HS-27A (cell line): ENCODE results near the gene DNAJC6.
A peak's percentile ranks its signal among the peaks of the same experiment; 100 is the strongest.
"Not testable (repeated sequence)": the region's sequence is repeated elsewhere in the genome, so short reads cannot be mapped to it uniquely, and the experiment has no call there.

Experiments
- DNase-seq: peaks from one replicate; pipeline ENCODE4 v3.0.0-alpha.2; 2012; ENCODE audit warnings: low read depth, missing footprints

Gene DNAJC6

DNA sequence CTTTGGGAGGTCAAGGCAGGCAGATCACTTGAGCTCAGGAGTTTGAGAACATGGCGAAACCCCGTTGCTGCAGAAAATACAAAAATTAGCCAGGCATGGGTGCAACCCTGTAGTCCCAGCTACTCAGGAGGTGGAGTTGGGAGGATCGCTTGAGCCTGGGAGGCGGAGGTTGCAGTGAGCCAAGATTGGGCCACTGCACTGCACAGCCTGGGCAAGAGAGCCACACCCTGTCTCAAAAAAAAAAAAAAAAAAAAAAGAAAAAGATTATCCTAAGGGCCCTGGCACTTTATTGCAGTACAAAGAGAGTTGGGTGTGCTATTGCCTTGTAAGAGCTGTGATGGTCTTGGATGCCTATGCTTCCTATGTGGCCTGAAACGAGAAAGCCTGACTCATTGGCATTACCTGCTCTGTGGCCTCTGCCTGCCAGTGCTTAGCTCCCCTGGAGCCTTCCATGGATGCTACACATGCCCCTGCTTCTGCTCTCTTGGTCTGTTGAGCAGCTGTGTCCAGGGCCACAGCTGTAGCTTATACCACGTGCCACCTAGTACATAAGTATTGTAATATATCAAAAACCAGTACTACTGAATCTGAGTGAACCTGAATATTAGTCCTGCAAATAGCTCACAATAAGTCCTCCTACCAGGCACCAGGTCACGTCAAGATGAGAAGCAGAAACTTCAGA, 45.8 kb downstream of the DNAJC6 start:
- DNase-seq, result no peak

- no peak for DNase-seq
These were observed 48.1 kb downstream of the DNAJC6 start for GRCh38 chr1:65357291-65357960.

GRCh38 chr1:65359888-65360287, 50.5 kb downstream of the DNAJC6 start:
- no peak for DNase-seq

GRCh38 chr1:65360648-65361047, 51.3 kb downstream of the DNAJC6 start:
- no peak for DNase-seq

DNA sequence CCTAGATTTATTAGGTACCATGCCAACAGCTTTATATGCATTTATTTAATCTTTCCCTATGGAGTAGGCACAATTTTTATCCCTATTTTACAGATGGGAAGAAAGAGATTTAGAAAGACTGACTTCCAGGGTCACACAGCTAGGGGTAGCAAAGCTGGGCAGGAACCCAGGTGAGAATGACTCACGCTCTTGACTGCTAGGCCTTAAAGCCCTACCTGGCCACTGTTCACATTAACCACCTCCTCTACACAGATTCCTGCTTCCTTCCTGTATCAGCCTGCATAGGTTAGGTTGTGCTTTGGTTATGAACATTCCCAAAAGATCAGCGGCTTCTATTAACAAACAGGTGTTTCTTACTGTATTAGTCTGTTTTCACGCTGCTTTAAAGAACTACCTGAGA, 53.2 kb downstream of the DNAJC6 start:
- no peak for DNase-seq

DNA sequence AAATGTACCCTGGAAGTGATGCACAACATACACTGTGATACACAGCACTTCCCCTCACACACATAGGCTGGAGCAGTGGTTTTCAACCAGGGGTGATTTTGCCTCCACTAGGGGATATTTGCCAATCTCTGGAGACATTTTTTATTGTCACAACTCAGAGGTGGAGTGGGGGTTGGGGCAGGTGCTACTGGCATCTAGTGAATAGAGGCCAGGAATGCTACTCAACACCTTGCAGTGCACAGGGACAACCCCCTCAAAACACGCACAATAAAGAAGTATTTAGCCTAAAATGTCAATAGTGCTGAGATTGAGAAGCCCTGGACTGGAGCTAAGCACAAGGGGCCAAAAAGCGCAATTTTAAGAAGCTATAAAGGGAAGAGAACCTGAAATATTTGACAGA, 54.1 kb downstream of the DNAJC6 start:
- no peak for DNase-seq

DNA sequence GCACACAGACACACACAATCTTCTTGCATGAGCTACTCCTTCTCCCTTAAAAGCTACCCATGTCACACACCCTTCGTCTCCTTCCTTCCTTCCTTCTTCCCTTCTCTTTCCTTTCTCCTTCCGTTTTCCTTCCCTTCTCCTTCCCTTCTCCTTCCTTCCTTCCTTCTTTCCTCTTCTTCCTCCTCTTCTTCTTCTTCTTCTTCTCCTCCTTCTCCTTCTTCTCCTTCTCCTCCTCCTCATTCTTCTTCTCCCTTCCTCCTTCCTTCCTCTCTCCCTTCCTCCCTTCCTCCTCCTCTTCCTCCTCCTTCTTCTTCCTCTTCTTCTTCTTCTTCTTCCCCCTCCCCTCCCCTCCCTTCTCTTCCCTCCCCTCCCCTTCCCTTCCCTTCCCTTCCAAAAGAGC, 59.1 kb downstream of the DNAJC6 start:
- no peak for DNase-seq

DNA sequence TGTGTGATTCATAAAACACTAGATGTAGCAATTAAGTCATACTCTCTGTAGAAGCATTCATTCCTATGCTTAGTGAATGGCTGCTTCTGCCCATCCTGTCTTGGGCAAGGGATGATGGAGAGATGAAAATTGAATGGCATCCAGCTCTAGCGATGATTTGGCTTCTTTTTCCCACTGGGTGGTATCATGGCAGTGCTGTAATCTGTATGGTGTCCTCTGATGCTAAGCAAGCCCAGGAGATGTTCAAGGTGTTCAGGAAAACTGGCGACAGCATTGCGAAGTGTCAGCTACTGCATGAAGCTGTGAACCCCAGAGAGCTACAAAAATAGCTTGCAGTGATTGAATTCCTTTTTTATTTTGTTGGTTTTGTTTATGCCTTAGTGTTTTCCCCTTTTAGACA, 62.2 kb downstream of the DNAJC6 start:
- DNase-seq, result no peak

GRCh38 chr1:65372557-65372956, 63.2 kb downstream of the DNAJC6 start:
- no peak for DNase-seq

DNA sequence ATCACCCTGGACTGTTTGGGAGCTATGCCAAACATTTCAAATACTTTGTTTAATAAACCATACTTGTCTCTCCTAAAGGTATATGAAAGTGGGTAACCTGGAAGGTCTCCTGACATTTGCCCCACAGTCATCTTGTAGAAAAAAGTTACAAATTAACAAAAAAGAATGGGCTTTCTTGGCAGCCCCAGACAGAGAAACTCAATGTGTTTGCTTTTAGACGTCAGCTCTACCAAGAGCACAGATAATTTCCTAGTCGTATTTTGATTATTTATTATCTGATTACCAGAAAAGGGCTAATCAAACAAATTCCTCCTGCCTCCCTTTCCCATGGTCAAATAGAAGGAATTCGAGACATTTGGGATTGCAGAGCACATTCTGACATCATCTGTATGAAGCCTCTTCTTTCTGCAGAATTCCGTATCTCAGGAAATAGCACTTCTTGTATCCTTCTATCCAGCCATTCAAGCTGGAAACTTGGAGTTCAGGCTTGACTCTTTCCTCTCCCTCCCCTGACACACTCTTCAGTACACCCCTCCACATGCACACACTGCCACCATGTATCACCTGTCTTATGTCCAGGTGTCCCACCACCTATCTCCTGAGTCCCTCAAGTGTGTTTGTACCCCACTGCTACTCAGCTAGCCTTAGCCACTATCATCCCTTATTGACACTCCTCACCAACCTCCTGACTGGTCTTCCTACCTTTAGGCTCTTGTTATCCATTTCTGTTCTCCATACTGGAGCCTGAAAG, 68.3 kb downstream of the DNAJC6 start:
- no peak for DNase-seq

- no peak for DNase-seq
These were observed 69.1 kb downstream of the DNAJC6 start for GRCh38 chr1:65378247-65378946.

DNA sequence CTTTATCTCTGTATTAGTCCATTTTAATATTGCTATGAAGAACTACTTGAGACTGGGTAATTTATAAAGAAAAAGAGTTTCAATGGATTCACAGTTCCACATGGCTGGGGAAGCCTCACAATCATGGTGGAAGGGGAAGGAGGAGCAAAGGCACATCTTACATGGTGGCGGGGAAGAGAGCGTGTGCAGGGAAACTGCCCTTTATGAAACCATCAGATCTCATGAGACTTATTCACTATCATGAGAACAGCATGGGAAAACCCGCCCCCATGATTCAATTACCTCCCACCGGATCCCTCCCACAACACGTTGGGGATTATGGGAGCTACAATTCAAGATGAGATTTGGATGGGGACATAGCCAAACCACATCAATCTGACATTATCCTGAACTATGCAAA, 75.1 kb downstream of the DNAJC6 start:
- DNase-seq, result not testable (repeated sequence)

DNA sequence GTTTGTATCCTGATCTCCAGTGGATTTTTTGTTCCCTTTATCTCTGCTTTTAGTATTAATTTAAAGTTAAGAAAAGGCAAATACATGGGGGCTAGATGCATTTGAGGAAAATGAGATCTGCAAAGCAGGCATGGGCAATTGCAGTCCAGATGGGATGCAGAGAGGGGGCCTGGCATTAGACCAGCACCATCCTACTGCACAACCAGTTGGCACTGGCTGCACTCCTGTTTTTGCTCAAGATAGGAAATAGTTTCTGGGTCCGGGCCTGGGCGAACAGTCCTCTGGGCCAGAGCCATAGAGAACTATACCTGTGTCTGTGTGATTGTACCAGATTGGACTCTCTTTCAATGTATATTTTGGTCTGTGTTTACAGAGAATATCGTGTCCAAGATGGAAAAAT, 77.1 kb downstream of the DNAJC6 start:
- DNase-seq, result no peak

DNA sequence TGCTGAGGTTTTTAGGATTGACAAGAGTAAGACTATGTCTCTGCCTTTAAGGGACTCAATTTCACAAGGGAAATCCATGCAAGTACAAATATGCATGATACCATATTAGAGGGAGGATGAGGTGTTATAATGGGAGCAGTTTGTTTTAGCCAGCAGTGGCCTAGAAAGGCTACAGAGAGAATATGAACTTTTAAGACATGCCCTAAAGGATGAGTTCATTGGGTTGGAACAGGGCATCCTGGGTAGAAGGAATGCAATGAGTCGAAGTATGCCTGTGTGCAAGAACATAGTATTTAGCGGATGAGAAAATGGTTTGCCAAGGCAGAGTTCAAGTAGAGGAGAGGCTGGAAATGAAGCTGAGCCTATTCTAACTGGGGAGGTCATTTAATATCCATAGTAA, 78.5 kb downstream of the DNAJC6 start:
- no peak for DNase-seq

DNA sequence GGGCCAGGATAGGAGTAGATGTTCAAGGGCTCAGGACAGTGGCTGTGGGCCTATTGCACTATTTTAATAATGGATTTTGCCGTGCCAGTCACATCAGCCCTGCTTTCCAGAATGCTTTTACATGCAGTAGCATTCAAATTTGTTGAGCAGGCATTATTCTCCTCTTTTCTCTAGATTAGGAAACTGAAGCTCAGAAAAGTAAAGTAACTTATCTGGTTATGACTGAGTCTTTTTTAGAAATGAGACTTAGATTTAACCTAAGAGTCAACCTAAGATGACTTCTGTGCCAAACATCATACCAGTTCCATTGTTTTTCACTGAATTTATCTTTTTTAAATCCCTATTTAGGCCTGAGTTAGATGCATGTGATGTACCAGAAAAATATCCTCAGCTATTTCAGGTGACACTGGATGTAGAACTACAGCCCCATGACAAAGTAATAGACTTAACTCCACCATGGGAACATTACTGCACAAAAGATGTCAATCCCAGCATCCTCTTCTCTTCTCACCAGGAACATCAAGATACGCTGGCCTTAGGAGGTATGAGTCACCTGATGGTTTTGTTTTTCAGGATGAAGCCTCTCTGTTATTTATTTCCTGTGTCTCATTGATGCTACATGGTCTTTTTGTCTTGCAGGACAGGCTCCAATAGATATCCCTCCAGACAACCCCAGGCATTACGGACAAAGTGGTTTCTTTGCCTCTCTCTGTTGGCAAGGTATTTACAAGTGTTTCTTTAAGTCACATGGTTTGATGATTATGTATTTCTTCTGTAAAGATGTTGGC, 79.8 kb downstream of the DNAJC6 start:
- no peak for DNase-seq

DNA sequence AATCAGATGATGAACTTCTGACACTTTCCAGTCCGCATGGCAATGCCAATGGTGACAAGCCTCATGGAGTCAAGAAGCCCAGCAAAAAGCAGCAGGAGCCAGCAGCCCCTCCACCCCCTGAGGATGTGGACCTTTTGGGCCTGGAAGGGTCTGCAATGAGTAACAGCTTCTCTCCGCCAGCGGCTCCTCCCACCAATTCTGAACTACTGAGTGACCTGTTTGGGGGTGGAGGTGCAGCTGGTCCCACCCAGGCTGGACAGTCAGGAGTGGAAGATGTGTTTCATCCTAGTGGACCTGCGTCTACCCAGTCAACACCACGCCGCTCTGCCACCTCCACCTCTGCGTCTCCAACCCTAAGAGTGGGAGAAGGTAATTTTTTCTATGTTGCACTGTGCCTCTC, 83.2 kb downstream of the DNAJC6 start:
- DNase-seq, result no peak

DNA sequence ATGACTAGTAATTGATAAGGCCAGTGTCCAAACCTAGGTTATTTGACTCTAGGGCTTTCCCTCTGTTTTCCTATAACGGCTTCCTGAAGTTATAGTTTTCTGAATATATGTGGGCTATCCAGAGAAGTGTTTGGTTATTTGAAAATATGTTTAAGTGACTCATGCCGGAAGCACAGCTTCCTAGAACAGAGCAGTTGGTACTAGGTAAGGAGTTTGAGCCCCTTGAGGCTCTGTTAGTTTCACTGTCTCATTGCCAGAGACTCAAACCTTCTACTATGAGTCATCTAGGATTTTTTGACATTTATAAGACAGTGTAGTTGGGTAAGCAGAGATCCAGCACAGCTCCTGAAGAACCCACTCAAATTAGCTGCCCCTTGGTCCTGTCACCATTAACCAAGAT, 84.0 kb downstream of the DNAJC6 start:
- DNase-seq, result peak; percentile 70

- DNase-seq, result no peak
These were observed 84.6 kb downstream of the DNAJC6 start for GRCh38 chr1:65393928-65394327.

GRCh38 chr1:65395887-65396612, 86.7 kb downstream of the DNAJC6 start:
- DNase-seq, result peak; percentile 98

DNA sequence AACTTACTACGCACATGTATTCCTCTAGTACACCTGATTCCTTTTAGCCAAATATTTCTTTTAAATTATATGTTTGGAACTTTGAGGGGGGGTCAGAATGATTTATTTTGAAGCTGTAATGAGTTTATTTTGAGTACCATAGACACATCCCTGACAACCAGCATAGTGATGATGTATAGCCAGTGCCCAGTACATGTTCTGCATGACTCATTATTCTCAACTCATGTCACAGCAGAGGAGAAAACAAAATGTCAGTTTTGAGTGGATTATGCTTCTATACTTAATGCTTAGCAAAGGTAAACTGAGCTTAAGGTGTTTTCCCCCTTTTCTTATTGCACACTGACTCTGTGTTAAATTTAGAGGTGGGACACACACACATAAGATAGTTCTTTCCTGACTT, 88.7 kb downstream of the DNAJC6 start:
- no peak for DNase-seq

GRCh38 chr1:65399003-65399402, 89.7 kb downstream of the DNAJC6 start:
- DNase-seq, result no peak
